ENCODE measurements around the gene OSBPL9.
A peak's percentile ranks its signal among the peaks of the same experiment; 100 is the strongest.

The OSBPL9 gene

GRCh38 chr1:51616903-51617708 lies at the start of gene OSBPL9:
TSS of gene OSBPL9 (plus strand) at chr1:51617092. CDS start at chr1:51617111, 19 bp downstream.
- TF ChIP-seq CTCF (IDR thresholded peaks at IDR 0.05; ENCODE audit: insufficient read depth, low read depth, low read length, missing control alignments): no peak
- peak within 1 kb of the TSS; percentile 99 for H3K4me3 ChIP-seq (ENCODE audit: low read depth, low read length)
- peak; percentile 92 for DNase-seq (ENCODE audit: low read depth)

- no peak overlapping the region for H3K4me3 ChIP-seq (ENCODE audit: low read depth, low read length)
- TF ChIP-seq CTCF (IDR thresholded peaks at IDR 0.05; ENCODE audit: insufficient read depth, low read depth, low read length, missing control alignments): no peak
- no peak for DNase-seq (ENCODE audit: low read depth)
Measured at GRCh38 chr1:51567653-51568052, 49.2 kb upstream of the OSBPL9 start.

- H3K4me3 ChIP-seq (ENCODE audit: low read depth, low read length): no peak overlapping the region
- no peak for DNase-seq (ENCODE audit: low read depth)
- no peak for TF ChIP-seq CTCF (IDR thresholded peaks at IDR 0.05; ENCODE audit: insufficient read depth, low read depth, low read length, missing control alignments)
Measured at GRCh38 chr1:51568231-51568935, 48.5 kb upstream of the OSBPL9 start.

- no peak overlapping the region for H3K4me3 ChIP-seq (ENCODE audit: low read depth, low read length)
- TF ChIP-seq CTCF (IDR thresholded peaks at IDR 0.05; ENCODE audit: insufficient read depth, low read depth, low read length, missing control alignments): peak; percentile 8
- DNase-seq (ENCODE audit: low read depth): peak; percentile 91
Measured at GRCh38 chr1:51569284-51570062, 47.4 kb upstream of the OSBPL9 start.

- no peak for TF ChIP-seq CTCF (IDR thresholded peaks at IDR 0.05; ENCODE audit: insufficient read depth, low read depth, low read length, missing control alignments)
Measured at GRCh38 chr1:51570063-51570710, 46.7 kb upstream of the OSBPL9 start.

GRCh38 chr1:51572365-51572764 lies 44.5 kb upstream of the OSBPL9 start:
- no peak overlapping the region for H3K4me3 ChIP-seq (ENCODE audit: low read depth, low read length)
- no peak for TF ChIP-seq CTCF (IDR thresholded peaks at IDR 0.05; ENCODE audit: insufficient read depth, low read depth, low read length, missing control alignments)
- DNase-seq (ENCODE audit: low read depth): no peak

More at GRCh38 chr1:51570063-51570710, 46.7 kb upstream of the OSBPL9 start:
- DNase-seq (ENCODE audit: low read depth): peak; percentile 73
- peak overlapping the region; percentile 19; the same call in 1 of the 2 replicates for H3K4me3 ChIP-seq (ENCODE audit: low read depth, low read length)
